Activated naive CD8-positive, alpha-beta T cell treated with anti-CD3 and anti-CD28 coated beads for 36 hours (primary cell): Measurements from ENCODE around the gene RFPL4AL1. TPM values are rescaled to one million over a fixed set of nuclear protein-coding genes. Genes with fewer than 3 reads are reported as not detected.
A peak's percentile ranks its signal among the peaks of the same experiment; 100 is the strongest.

Source experiments
- DNase-seq: peaks from one replicate; pipeline ENCODE4 v3.0.0; 2021
- H3K27ac Mint-ChIP-seq: one replicate; pipeline ENCODE4 v1.8.0; 2022; ENCODE audit warnings: mild to moderate bottlenecking, moderate library complexity, mixed read lengths
- H3K27me3 Mint-ChIP-seq: one replicate; pipeline ENCODE4 v1.8.0; 2022; ENCODE audit warnings: mild to moderate bottlenecking, mixed read lengths
- H3K36me3 Mint-ChIP-seq: one replicate; pipeline ENCODE4 v1.8.0; 2021; ENCODE audit warnings: mild to moderate bottlenecking, mixed read lengths
- H3K4me1 Mint-ChIP-seq: one replicate; pipeline ENCODE4 v1.8.0; 2021; ENCODE audit warnings: mixed read lengths
- H3K4me3 Mint-ChIP-seq: one replicate; pipeline ENCODE4 v1.8.0; 2022; ENCODE audit warnings: mild to moderate bottlenecking, moderate library complexity, mixed read lengths
- H3K9me3 Mint-ChIP-seq: one replicate; pipeline ENCODE4 v1.8.0; 2022; ENCODE audit warnings: mixed read lengths
- total RNA-seq, 2 experiments: library from RNA; stranded (reverse); gene quantifications; one replicate each; pipeline ENCODE4 v1.2.3, GENCODE V29; 2021

RFPL4AL1 gene
- total RNA-seq, 2 experiments from 2014 or later: not detected

DNA sequence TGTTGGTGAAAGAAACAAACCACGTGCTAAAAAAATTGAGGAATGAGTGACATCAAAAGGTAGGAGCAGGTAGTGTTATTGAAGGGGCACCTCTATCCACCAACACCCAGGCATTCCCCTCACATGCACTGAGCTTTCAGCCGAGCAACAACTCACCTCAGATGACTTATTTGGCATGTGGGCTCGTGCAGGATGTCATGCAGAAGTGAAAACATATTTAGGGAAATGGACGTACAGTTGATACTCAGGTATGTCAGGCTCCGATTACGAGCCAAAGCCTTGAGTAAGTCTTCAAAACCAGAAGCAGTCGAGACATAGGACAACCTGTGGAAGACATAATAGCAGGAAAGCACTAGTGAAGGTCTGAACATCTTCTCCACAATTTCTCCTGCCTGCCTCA is 32.5 kb downstream of the RFPL4AL1 start:
- Mint-ChIP-seq H3K36me3 (no peaks in the 10 kb centered on the region), H3K27ac (no peak overlapping the region), H3K27me3 (peaks cover 9% of the 10 kb centered on the region), H3K9me3 (peaks cover 5% of the 10 kb centered on the region), H3K4me3 (no peak overlapping the region), H3K4me1 (no peaks in the 10 kb centered on the region)
- no peak for DNase-seq

DNA sequence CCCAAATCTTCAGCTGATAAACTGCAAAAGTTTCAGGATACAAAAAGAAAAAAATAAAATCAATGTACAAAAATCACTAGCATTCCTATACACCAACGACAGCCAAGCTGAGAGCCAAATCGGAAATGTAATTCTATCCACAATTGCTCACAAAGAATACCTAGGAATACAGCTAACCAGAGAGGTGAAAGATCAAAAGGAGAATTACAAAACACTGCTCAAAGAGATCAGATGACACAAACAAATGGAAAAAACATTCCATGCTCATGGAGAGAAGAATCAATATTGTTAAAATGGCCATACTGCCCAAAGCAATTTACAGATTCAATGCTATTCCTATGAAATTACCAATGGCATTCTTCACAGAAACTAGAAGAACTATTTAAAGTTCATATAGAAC is 33.4 kb downstream of the RFPL4AL1 start:
- Mint-ChIP-seq H3K4me1 (no peaks in the 10 kb centered on the region), H3K27ac (no peak overlapping the region), H3K9me3 (peaks cover 5% of the 10 kb centered on the region), H3K36me3 (no peaks in the 10 kb centered on the region), H3K4me3 (no peak overlapping the region), H3K27me3 (peaks cover 9% of the 10 kb centered on the region)
- no peak for DNase-seq

DNA sequence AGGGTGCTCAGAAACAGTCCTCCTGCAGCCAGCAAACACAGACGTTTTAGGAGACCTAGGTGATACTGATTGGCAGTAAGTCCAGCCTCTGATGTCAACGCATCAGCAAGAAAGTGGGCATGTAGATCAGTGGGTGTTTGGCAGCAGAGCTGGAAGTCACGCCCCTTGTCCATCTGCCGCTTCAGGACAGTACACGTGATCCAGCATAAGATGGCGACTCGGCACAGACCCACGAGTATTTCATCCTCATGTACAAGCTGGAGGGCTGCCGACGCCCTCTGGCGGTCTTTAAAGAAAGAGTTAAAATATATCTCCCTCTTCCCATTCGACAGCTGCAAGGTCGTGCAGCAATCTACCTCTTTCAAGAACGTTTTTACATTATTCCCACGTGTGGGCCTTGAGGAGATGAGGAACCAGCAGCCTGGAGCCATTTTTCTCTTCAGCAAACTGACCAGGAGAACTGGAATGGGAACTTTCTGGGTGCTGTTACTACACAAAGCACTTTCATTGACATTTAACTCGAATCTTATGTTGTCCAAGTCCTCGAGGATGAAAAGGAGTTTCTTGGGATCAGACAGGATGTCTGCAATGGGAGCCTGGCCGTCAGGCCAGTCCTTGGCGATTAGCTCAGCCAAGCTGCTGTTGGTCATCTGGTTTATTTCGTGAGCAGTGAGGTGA is 40.6 kb downstream of the RFPL4AL1 start:
- Mint-ChIP-seq H3K4me1 (peaks cover 3% of the 10 kb centered on the region), H3K36me3 (no peaks in the 10 kb centered on the region), H3K4me3 (no peak overlapping the region), H3K27ac (no peak overlapping the region), H3K27me3 (peaks cover 17% of the 10 kb centered on the region), H3K9me3 (no peaks in the 10 kb centered on the region)
- peak; percentile 58 for DNase-seq

DNA sequence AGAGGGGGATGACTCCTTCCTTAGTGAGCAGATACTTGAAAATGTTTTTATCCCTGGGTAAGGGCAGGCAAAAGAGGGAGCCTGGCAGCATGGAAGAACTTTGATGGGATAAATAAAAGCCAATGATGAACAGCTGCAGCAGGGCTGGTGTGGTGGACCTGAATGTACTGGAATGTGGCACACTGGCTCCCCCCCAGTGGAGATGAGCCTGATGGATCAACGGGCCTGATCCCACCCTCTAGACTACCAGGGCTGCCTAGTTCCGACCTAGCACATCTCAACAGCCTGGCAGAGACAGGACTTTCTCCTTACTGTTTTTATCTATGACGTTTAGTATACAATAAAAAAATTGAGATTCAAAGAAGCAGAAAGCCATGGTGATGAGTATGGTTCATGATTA is 42.4 kb downstream of the RFPL4AL1 start:
- Mint-ChIP-seq H3K4me1 (peaks cover 3% of the 10 kb centered on the region), H3K9me3 (no peaks in the 10 kb centered on the region), H3K27me3 (peaks cover 21% of the 10 kb centered on the region), H3K36me3 (no peaks in the 10 kb centered on the region), H3K27ac (no peak overlapping the region), H3K4me3 (no peak overlapping the region)
- no peak for DNase-seq

DNA sequence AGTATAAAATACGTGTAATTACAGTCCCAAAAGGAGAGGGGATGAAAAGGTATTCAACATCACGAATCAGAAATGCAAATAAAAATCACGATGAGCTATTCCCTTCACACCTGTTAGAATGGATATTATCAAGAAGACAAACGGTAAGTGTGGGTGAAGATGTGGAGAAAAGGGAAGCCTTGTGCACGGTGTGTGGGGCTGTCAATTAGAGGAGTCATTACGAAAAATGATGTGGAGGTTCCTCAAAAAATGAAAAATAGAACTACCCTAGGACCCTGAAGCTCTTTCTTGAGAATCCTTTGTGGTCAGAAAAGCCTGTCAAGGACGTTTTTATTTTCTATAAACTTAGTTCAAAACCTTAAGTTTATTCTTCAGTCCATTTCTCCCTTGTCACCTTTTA is 43.5 kb downstream of the RFPL4AL1 start:
- peaks cover 3% of the 10 kb centered on the region for H3K4me1 Mint-ChIP-seq
- H3K9me3 Mint-ChIP-seq: no peaks in the 10 kb centered on the region
- H3K36me3 Mint-ChIP-seq: no peaks in the 10 kb centered on the region
- H3K27ac Mint-ChIP-seq: no peak overlapping the region
- H3K4me3 Mint-ChIP-seq: no peak overlapping the region
- DNase-seq: no peak
- peaks cover 21% of the 10 kb centered on the region for H3K27me3 Mint-ChIP-seq

DNA sequence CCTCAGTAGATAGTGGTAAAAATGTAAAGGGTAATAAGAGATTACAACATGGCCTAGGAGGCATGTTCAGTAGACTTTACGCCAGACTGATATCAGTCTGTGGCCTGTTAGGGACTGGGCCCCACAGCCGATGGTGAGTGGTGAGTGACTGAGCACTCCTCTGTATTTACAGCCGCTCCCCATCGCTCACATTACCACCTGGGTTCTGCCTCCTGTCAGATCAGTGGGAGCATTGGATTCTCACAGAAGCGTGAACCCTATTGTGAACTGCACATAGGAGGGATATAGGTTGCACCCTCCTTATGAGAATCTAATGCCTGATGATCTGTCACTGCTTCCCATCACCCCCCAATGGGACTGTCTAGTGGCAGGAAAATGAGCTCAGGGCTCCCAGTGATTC is 45.0 kb downstream of the RFPL4AL1 start:
- no peak for DNase-seq
- Mint-ChIP-seq H3K36me3 (no peaks in the 10 kb centered on the region), H3K27me3 (peaks cover 26% of the 10 kb centered on the region), H3K27ac (no peak overlapping the region), H3K9me3 (no peaks in the 10 kb centered on the region), H3K4me3 (no peak overlapping the region), H3K4me1 (peaks cover 3% of the 10 kb centered on the region)

DNA sequence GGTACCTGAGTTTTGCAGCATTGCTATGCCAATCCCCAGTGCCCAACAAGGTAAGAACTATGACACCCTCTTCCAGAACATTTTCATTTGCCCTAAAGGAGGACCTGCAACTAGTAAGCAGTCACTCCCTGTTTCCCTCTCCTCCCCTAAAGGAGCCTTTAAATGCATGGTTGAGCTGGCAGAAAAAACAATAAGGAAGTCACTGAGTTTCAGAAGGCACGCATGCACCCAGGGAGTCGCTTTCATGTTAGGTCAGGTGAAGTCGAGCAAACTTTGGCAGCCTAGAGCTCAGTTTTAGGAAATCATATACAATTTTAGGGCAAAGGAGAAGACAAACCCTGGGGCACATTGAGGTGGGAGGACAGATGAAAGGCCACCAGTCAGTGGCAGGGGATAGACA is 51.1 kb downstream of the RFPL4AL1 start:
- Mint-ChIP-seq H3K27me3 (peaks cover 5% of the 10 kb centered on the region), H3K4me3 (no peak overlapping the region), H3K4me1 (no peaks in the 10 kb centered on the region), H3K36me3 (no peaks in the 10 kb centered on the region), H3K9me3 (peaks cover 4% of the 10 kb centered on the region), H3K27ac (no peak overlapping the region)
- no peak for DNase-seq

Other genes starting within 250 kb of the RFPL4AL1 start
- gene SBK2, start 232.0 kb upstream of the RFPL4AL1 start, total RNA-seq: not detected
- not detected for gene SBK3, start 223.6 kb upstream of the RFPL4AL1 start, total RNA-seq
- gene ZNF579, start 188.3 kb upstream of the RFPL4AL1 start, total RNA-seq: 1 to 10 TPM; 5.5 to 6.1 TPM
- 10 to 100 TPM; 19.8 to 20.7 TPM for gene FIZ1, start 169.6 kb upstream of the RFPL4AL1 start, total RNA-seq
- 10 to 100 TPM; 10.8 to 11.5 TPM for gene ZNF524, start 168.8 kb upstream of the RFPL4AL1 start, total RNA-seq
- gene ZNF865, start 163.5 kb upstream of the RFPL4AL1 start, total RNA-seq: 10 to 100 TPM; 10.5 to 10.7 TPM
- gene ZNF784, start 144.6 kb upstream of the RFPL4AL1 start, total RNA-seq: 1 to 10 TPM; 3.7 to 3.9 TPM
- 10 to 100 TPM; 29.6 to 30.6 TPM for gene ZNF580, start 128.1 kb upstream of the RFPL4AL1 start, total RNA-seq
- gene ZNF581, start 125.5 kb upstream of the RFPL4AL1 start, total RNA-seq: 10 to 100 TPM; 39.9 to 42.3 TPM
- 10 to 100 TPM; 10.9 to 12.0 TPM for gene CCDC106, start 120.9 kb upstream of the RFPL4AL1 start, total RNA-seq
- 100 to 1,000 TPM; 341 to 345 TPM for gene U2AF2, start 114.1 kb upstream of the RFPL4AL1 start, total RNA-seq
- gene EPN1, start 93.9 kb upstream of the RFPL4AL1 start, total RNA-seq: 10 to 100 TPM; 37.1 to 39.5 TPM
- not detected for gene NLRP9, start 30.7 kb upstream of the RFPL4AL1 start, total RNA-seq
- not detected for gene RFPL4A, start 10.0 kb upstream of the RFPL4AL1 start, total RNA-seq
- gene NLRP11, start 62.9 kb downstream of the RFPL4AL1 start, total RNA-seq: under 1 TPM; 0.19 to 0.24 TPM
- not detected for gene NLRP4, start 67.4 kb downstream of the RFPL4AL1 start, total RNA-seq
- gene NLRP13, start 163.2 kb downstream of the RFPL4AL1 start, total RNA-seq: not detected
- not detected for gene NLRP8, start 178.7 kb downstream of the RFPL4AL1 start, total RNA-seq
- gene NLRP5, start 217.7 kb downstream of the RFPL4AL1 start, total RNA-seq: not detected